BE2C (cell line): Measurements from ENCODE around the gene ENSA.

Experiments used
- DNase-seq: peaks from one replicate; pipeline ENCODE4 v3.0.0-alpha.2; 2020
- H3K27me3 ChIP-seq: fragments of 250-450 bp; sonication (Bioruptor Pico); 2 replicates; pipeline ENCODE4 v1.5.1; 2020; ENCODE audit warnings: mild to moderate bottlenecking
- H3K36me3 ChIP-seq: fragments of 250-450 bp; sonication (Bioruptor Pico); 2 replicates; pipeline ENCODE4 v1.5.1; 2020; ENCODE audit warnings: mild to moderate bottlenecking
- H3K4me1 ChIP-seq: fragments of 250-450 bp; sonication (Bioruptor Pico); 2 replicates; pipeline ENCODE4 v1.5.1; 2020
- H3K4me3 ChIP-seq: 2 replicates; pipeline ENCODE4 v1.5.1; 2011; ENCODE audit warnings: low read depth, low read length
- H3K9me3 ChIP-seq: fragments of 250-450 bp; sonication (Bioruptor Pico); 2 replicates; pipeline ENCODE4 v1.5.1; 2020
- TF ChIP-seq, protein P1 (sequence below): IDR thresholded peaks from 2 replicates; pipeline ENCODE4 v1.5.1; 2012; ENCODE audit warnings: mild to moderate bottlenecking, low read depth, low read length

The ENSA gene

DNA sequence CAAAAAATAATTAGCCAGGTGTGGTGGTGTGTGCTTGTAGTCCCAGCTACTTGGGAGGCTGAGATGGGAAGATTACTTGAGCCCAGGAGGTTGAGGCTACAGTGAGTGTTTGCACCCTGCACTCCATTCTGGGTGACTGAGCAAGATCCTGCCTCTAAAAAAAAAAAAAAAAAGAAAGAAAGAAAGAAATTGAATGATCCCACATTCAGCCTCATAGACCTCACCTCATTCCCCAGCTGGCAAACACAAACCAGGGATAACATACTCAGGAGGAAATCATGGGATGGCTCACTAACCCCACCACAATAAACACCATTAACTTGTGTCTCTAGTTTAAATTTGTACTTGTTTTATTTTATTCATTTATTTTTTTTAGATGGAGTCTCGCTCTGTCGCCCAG lies 8.5 kb downstream of the ENSA start:
- H3K4me3 ChIP-seq, result no peak overlapping the region
- peaks cover 70% of the 10 kb centered on the region for H3K36me3 ChIP-seq
- TF ChIP-seq, protein P1, sequence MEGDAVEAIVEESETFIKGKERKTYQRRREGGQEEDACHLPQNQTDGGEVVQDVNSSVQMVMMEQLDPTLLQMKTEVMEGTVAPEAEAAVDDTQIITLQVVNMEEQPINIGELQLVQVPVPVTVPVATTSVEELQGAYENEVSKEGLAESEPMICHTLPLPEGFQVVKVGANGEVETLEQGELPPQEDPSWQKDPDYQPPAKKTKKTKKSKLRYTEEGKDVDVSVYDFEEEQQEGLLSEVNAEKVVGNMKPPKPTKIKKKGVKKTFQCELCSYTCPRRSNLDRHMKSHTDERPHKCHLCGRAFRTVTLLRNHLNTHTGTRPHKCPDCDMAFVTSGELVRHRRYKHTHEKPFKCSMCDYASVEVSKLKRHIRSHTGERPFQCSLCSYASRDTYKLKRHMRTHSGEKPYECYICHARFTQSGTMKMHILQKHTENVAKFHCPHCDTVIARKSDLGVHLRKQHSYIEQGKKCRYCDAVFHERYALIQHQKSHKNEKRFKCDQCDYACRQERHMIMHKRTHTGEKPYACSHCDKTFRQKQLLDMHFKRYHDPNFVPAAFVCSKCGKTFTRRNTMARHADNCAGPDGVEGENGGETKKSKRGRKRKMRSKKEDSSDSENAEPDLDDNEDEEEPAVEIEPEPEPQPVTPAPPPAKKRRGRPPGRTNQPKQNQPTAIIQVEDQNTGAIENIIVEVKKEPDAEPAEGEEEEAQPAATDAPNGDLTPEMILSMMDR, result no peak
- no peaks in the 10 kb centered on the region for H3K27me3 ChIP-seq
- H3K4me1 ChIP-seq, result peaks cover 4% of the 10 kb centered on the region
- H3K9me3 ChIP-seq, result no peaks in the 10 kb centered on the region
- DNase-seq, result no peak

DNA sequence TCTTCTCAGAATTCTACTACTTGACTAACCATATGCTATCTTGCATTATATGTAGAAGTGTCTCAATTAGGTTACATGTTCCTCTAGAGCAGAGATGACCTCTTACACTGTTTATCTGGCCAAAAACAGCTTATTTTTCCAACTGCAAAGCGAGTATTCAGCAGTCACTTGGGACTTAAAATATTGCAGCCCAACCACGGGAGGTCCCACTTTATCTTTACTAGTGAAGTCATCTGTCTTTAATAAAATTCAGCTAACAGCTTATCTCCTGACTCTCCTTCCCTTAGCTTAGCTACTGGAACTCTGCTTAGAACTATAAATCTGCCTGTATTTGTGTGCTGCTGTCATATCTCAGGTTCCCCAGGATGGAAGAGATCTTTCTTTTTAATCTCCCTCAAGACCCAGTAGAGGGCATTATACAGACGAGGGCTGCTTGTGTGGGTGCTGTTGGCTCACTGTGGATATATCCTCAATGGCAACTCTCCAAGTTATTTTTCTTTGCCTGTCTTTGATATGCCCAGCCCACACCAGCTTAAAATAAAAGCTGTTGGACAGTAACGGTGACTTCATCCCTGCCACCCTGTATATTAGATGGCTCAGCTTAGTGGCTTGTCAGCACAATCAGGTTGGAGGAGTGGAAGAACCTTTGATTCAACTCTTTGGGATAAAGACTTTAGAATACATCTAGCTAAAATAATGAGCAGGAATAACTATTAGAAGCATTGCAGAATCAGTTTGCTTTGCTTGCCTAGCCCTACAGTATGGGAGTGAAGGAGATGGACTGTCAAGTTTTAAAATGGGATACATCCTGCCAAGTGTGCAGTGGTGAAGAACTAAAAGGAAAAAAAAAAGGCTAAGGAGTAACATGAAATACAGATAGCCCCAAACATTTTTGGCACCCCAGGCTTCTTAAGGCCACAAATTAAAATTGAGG lies 9.6 kb downstream of the ENSA start:
- Histone ChIP-seq H3K36me3 (peaks cover 66% of the 10 kb centered on the region), H3K4me1 (peaks cover 4% of the 10 kb centered on the region), H3K4me3 (no peak overlapping the region), H3K9me3 (no peaks in the 10 kb centered on the region), H3K27me3 (no peaks in the 10 kb centered on the region)
- peak; percentile 30 for DNase-seq
- TF ChIP-seq, protein P1, result peak; percentile 47; the same call in 1 of the 2 replicates

DNA sequence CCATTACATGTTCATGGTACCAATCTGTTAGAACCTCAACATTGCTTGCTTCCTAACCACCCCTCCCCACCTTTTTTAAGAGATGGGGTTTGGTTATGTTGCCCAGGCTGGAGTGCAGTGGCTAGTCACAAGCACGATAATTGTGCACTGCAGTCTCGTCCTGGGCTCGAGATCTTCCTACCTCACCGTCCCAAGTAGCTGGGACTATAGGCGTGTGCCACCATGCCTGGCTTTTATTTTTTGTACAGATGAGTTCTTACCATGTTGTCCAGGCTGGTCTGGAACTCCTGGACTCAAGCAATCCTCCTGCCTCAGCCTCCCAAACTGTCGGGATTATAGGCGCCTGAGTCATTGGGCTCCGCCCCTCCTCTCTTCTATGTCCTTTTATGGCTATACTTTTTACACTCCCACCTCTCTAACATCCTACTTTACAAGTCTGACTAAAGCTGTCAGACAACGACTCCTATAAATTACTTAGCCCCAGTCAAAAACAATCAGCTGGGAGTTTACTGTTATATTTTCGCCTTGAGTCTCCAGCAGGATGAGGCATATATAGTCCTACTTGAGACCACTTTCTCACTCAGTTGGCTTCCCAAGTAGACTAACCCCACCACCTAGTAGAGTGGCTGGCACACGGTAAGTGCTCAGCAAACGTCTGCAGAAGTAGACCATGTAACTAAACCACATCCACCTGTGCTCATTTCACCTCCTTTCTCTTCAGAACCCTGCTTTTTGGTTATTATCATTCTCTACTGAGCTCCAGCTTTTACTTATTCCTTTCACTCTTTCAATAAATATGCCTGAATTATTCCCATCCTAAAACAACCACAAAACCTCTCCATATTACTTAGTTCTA lies 13.8 kb downstream of the ENSA start:
- Histone ChIP-seq H3K27me3 (no peaks in the 10 kb centered on the region), H3K9me3 (no peaks in the 10 kb centered on the region), H3K4me1 (peaks cover 3% of the 10 kb centered on the region), H3K36me3 (peaks cover 52% of the 10 kb centered on the region), H3K4me3 (no peak overlapping the region)
- DNase-seq, result no peak
- TF ChIP-seq, protein P1, result no peak

DNA sequence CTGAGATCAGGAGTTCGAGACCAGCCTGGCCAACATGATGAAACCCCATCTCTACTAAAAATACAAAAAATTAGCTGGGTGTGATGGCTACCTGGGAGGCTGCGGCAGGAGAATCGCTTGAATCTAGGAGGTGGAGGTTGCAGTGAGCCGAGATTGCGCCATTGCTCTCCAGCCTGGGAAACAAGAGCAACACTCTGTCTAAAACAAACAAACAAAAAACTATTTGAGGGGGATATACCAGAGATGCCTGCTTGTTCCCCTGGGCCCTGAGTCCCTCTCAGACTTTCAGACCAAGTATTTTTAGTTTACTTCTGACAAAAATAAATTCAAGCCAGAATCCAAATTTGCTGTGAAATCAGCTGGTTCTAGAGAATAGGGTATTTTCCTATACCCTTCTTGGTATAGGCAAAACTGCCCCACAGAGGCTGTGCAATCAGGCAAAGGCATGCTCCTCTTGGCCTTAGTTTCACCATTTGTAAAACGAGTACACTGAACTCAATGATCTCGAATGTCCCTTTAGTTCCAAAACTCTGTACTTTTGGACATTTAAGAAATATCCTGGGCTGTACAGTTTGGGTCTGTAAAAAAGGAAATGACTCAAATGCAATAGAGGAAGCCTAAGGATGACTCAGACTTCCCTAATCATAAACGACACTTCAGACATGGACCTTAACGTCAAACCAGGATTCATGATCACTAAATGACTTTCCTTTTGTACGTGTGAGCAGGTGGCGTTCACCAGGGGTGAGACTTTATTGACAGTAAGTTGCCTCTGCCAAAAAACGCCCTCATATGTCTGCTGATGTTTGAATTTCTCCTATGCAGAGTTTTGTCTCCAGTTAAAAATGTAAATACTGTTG lies 16.1 kb downstream of the ENSA start:
- Histone ChIP-seq H3K27me3 (no peaks in the 10 kb centered on the region), H3K36me3 (peaks cover 40% of the 10 kb centered on the region), H3K4me3 (no peak overlapping the region), H3K4me1 (no peaks in the 10 kb centered on the region), H3K9me3 (no peaks in the 10 kb centered on the region)
- TF ChIP-seq, protein P1, result no peak
- no peak for DNase-seq

DNA sequence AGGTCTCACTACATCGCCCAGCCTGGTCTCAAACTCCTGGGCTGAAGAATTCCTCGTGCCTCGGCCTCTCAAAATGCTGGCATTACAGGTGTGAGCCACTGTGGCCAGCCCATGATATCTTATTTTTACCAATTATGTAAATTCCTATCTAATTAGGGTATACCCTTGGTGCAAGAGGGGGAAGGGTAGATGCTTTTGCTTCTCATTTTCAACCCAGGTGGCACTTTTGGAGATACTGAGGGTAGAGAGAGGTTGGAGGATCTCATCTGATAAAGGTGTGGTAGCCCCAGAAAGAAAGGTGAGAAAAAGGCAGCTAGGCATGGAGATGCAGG lies 17.4 kb downstream of the ENSA start:
- Histone ChIP-seq H3K27me3 (no peaks in the 10 kb centered on the region), H3K9me3 (no peaks in the 10 kb centered on the region), H3K36me3 (peaks cover 34% of the 10 kb centered on the region), H3K4me3 (no peak overlapping the region), H3K4me1 (no peaks in the 10 kb centered on the region)
- TF ChIP-seq, protein P1, result no peak
- DNase-seq, result no peak
